NCI-H2171 treated with DMSO at 0.1 percent for 48 hours (cell line): ENCODE data around the gene CLASP1.
"Not testable (repeated sequence)": the region's sequence is repeated elsewhere in the genome, so short reads cannot be mapped to it uniquely, and the experiment has no call there.

Source experiments
- DNase-seq: peaks from one replicate; lab custom pipeline; 2025; lab: John Stamatoyannopoulos, UW

Gene CLASP1

GRCh38 chr2:121613774-121614173 is 35.5 kb downstream of the CLASP1 start:
- no peak for DNase-seq

DNA sequence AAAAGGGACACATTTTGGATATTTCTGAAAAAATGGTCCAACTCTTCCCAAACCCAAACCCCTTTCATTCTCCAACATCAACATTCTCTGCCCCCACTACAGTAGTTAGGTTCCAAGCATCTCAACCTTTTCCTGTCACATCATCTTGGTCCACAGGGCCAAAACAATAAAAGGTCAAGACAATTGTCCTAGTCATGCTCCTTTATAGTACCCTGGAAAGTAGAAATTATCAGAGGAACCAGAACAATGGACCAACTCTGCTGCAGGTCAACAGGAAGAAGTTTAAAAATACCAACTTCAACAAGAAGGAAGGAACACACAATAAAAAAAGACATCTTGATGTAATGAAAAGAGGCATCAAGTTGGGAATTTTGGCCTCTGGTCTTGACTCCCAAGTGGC is 36.1 kb downstream of the CLASP1 start:
- no peak for DNase-seq

DNA sequence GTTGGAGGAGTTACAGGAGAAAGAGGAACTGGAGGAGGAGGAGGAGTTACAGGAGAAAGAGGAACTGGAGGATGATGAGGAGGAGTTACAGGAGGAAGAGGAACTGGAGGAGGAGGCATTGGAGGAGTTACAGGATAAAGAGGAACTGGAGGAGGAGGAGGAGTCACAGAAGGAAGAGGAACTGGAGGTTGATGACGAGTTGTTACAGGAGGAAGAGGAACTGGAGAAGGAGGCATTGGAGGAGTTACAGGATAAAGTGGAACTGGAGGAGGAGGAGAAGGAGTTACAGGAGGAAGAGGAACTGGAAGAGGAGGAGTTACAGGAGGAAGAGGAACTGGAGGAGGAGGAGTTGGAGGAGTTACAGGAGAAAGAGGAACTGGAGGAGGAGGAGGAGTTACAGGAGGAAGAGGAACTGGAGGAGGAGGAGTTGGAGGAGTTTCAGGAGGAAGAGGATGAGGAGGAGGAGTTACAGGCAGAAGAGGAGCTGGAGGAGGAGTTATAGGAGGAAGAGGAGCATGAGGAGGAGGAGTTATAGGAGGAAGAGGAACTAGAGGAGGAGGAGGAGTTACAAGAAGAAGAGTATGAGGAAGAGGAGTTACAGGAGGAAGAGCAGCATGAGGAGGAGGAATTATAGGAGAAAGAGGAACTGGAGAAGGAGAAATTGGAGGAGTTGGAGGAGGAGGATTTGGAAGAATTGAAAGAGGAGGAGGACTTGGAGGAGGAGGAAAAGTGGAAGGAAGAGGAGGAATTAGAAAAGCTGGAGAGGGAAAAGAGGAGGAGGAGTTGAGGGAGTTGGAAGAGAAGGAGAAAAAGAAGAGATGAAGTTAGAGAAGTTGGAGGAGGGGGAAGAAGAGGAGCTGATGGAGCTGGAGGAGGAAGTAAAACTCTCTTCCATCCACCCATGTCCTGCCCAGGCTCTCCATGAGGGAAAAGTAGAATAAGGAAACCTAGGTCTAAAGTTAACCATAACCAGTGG is 37.2 kb downstream of the CLASP1 start:
- DNase-seq = no peak

- not testable (repeated sequence) for DNase-seq
These were observed 38.1 kb downstream of the CLASP1 start for GRCh38 chr2:121611048-121611649.

DNA sequence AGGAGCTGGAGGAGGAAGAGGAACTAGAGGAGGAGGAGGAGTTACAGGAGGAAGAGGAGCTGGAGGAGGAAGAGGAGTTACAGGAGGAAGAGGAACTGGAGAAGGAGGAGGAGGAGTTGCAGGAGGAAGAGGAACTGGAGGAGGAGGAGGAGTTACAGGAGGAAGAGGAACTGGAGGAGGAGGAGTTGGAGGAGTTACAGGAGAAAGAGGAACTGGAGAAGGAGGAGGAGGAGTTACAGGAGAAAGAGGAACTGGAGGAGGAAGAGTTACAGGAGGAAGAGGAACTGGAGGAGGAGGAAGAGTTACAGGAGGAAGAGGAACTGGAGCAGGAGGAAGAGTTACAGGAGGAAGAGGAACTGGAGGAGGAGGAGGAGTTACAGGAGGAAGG is 38.8 kb downstream of the CLASP1 start:
- not testable (repeated sequence) for DNase-seq

DNA sequence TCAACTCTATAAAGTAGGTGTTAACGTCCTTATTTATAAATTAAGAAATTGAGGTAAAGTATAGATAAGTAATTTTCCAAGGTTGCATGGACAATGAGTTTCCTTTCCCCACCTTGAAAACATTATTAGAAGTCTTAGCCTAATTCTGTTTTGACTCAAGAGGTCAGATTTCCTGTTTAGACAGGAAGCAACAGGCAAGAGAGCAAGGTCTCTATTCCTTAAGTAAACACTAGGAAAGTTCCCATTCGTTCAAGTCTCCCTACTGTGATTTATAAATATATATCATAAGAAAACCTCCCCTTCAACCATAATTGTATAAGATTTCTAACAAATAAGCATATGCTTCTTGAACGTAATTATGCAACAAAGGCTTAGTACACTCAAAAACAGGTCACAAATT is 40.3 kb downstream of the CLASP1 start:
- DNase-seq = no peak

- DNase-seq = no peak
These were observed 40.9 kb downstream of the CLASP1 start for GRCh38 chr2:121608367-121608766.

DNA sequence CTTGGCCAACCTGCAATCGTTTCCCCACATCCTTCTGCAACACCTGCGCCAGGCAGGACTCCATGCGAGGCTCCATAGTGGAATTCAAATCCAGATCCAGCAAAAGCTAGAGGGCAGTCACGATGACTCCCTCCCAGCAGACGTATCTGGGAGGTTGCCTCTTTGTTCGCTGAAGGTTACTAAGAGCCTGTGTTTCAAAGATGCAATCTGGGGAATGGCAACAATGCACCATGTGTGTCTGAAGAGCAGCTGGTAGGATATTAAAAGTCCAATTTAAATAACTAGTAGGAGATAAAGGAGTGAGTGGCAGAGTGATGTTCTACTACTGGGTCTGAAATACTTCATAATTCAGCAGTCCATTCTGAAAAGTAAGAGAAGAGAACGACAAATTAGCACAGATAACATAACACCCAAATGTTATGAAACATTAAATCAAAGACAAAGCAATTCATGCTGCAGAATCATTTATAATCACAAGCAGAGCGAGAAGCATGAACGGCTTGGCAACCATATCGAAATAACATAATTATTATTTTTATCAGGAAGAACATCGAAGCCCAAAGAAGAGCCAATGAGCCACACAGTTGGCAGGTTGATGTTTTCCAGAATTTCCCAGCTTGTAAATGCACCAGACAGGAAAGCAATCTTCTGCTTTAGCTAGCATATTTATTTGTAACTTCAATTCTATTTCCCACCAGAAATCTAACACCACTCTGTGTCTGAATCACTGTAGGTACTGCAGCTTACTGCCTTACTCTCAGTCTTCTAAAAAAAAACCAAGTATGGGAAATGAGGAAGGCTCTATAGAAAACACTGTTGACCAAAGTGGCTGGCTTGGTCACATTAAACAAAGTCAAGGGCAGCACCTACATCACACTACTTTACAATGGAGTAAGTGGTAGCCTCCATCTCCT is 43.2 kb downstream of the CLASP1 start:
- no peak for DNase-seq

- DNase-seq = no peak
These were observed 46.1 kb downstream of the CLASP1 start for GRCh38 chr2:121603185-121603584.

GRCh38 chr2:121599963-121600651 is 49.2 kb downstream of the CLASP1 start:
- DNase-seq = no peak

GRCh38 chr2:121598087-121598486 is 51.2 kb downstream of the CLASP1 start:
- DNase-seq = no peak

GRCh38 chr2:121596221-121597080 is 52.8 kb downstream of the CLASP1 start:
- peak; percentile 56 for DNase-seq

DNA sequence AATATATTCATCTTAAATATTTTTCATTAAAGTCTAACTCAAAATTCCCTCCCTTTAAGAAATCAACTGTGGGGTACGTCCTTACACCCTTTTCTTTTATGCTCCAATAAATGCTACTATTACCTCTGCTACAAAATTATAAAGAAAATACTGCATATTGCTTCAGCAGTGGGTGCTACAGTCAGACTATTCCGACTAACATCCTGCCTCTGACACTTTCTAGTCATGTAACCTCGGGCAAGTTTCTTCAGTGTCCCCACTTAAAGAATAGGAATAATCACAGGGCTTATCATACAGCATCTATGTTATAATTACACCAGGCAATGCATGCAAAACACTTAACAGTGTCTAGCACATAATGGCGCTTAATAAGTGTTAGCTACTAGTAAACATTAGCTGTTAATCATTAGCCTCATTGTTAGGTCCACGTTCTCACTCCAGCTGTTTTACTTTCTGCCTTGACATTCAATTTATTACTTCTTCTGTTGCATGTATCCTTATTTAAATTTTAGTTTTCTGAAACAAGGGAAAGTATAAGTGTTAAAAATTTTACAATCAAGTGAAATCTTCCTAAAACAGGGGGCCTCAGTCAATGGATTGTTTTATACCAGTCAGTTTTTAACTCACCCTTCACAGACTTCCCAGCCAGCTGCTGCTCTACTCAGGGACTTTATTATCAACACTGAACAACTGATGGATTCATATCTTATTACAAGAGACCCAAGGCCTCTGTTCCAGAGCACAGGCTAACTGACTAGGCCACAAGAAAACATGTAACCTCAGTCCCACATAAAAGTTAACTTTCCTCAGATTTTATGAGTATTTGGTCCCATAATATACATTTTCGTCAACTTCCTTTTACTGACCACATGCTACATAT is 54.0 kb downstream of the CLASP1 start:
- DNase-seq = peak; percentile 54

- no peak for DNase-seq
These were observed 58.1 kb downstream of the CLASP1 start for GRCh38 chr2:121591199-121591598.

GRCh38 chr2:121588357-121588756 is 60.9 kb downstream of the CLASP1 start:
- no peak for DNase-seq

- no peak for DNase-seq
These were observed 62.1 kb downstream of the CLASP1 start for GRCh38 chr2:121587131-121587530.

DNA sequence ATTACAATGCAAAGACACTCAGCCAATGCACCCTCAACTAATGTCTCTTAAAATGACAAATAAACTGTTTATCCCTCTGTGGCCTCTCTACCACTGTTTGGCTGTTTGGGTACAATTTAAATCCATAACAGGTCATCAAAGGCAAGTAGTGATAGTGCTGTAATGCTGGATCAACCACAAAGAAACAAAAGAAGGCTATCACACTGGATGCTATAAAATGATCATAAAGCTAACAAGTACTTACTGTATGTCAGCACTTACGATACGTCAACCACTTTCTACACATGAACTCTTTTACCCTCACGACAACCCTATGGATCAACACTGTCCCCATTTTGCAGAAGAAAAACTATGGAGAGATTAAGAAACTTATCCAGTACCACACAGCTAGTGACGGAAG is 64.5 kb downstream of the CLASP1 start:
- no peak for DNase-seq

DNA sequence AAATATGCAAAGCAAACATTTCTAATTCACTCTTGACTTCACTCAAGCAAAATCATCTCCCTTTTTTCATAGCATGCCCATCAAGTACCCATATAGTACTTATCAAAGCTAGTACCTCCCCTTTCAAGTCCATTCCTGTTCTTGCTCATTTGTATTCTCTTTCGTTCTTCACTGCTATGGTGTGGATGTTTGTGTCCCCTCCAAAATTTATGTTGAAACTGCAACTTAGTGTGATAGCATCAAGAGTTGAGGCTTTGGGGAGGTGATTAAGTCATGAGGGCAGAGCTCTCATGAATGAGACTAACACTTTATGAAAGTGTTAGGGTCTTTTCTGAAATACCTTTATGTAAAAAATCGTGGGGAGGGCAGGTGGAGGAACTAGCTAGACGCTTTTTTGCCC is 65.7 kb downstream of the CLASP1 start:
- DNase-seq = no peak

- DNase-seq = no peak
These were observed 67.0 kb downstream of the CLASP1 start for GRCh38 chr2:121582272-121582671.

GRCh38 chr2:121579309-121579708 is 70.0 kb downstream of the CLASP1 start:
- no peak for DNase-seq
